Heart right ventricle (tissue), 16 donors: ENCODE data around the gene CXCL14. TPM values are rescaled to one million over a fixed set of nuclear protein-coding genes. Genes with fewer than 3 reads are reported as not detected.
A peak's percentile ranks its signal among the peaks of the same experiment; 100 is the strongest.

ENCODE experiments used
- ATAC-seq, 8 donors: fragments of 200-7000 bp; cut with Tn5 transposase; one replicate each; pipeline ENCODE4 v1.9.1; 2020; ENCODE audit warnings: mild to moderate bottlenecking in 8 of 8, moderate library complexity in 8 of 8, moderate number of reproducible peaks in 1 of 8
- DNase-seq, 2 donors: peaks; one replicate each; pipeline ENCODE4 v3.0.0-alpha.2; 2020
- H3K27ac ChIP-seq, 10 donors: fragments of 200-600 bp; sonication (generic) in 2 of 10; one replicate each; pipeline versions ENCODE4 v1.5.0 to v1.8.0; 2020 to 2022; ENCODE audit warnings: mild to moderate bottlenecking in 3 of 10
- H3K27me3 ChIP-seq, 7 donors: fragments of 200-600 bp; one replicate each; pipeline ENCODE4 v1.8.0; 2021 to 2022; ENCODE audit warnings: mild to moderate bottlenecking in 2 of 7
- H3K36me3 ChIP-seq, 9 donors: fragments of 200-600 bp; sonication (generic) in 1 of 9; one replicate each; pipeline versions ENCODE4 v1.5.0 to v1.8.0; 2020 to 2022; ENCODE audit warnings: mild to moderate bottlenecking in 2 of 9
- H3K4me1 ChIP-seq, 9 donors: fragments of 200-600 bp; sonication (generic) in 1 of 9; one replicate each; pipeline versions ENCODE4 v1.5.0 to v1.8.0; 2020 to 2022; ENCODE audit warnings: mild to moderate bottlenecking in 4 of 9
- H3K4me3 ChIP-seq, 10 donors: fragments of 200-600 bp; sonication (generic) in 2 of 10; one replicate each; pipeline versions ENCODE4 v1.5.0 to v1.8.0; 2020 to 2022; ENCODE audit warnings: mild to moderate bottlenecking in 7 of 10, moderate library complexity in 2 of 10
- H3K9me3 ChIP-seq, 11 donors: fragments of 200-600 bp in 10 of 11; sonication (generic) in 2 of 11; one replicate each; pipeline versions ENCODE4 v1.5.0 to v1.8.0; 2013 to 2022; ENCODE audit warnings: mild to moderate bottlenecking in 2 of 11, control low read depth in 1 of 11, moderate library complexity in 1 of 11
- WGBS, 2 donors: extraction: QIAGEN DNeasy Blood & Tissue Kit; methylation state at CpG; one replicate each; pipeline ENCODE4 v1.1.7; 2013; ENCODE audit warnings: inconsistent platforms in 1 of 2; 5-methylcytosine and 5-hydroxymethylcytosine counted together
- intact Hi-C, 10 donors: fragments of 100-400 bp; cut with DNase I; formaldehyde crosslinking; loops; one replicate each; pipeline versions ENCODE4 v1.11.1 to v1.14.2; 2022
- polyA plus RNA-seq, 2 donors: library from polyadenylated mRNA; stranded (reverse); fragments of 200-250 nt; gene quantifications; one replicate each; pipeline ENCODE4 v1.2.3, GENCODE V29; 2013
- total RNA-seq, 10 donors: library from RNA; stranded (reverse); fragmentation: NEBNext Ultra II Directional in 3 of 10; extraction: Animal tissue kit (Norgen Biotek cat#: 25700) in 3 of 10; gene quantifications; one replicate each; pipeline versions ENCODE4 v1.2.1 to v1.2.4, GENCODE V29; 2021 to 2023
- TF ChIP-seq, protein P1 (sequence below), 9 donors: fragments of 200-600 bp; sonication (generic) in 2 of 9; IDR thresholded peaks; one replicate each; pipeline versions ENCODE4 v1.5.0 to v1.8.0; 2021 to 2022; ENCODE audit warnings: antibody characterized with exemption in 9 of 9, mild to moderate bottlenecking in 5 of 9, moderate library complexity in 1 of 9
- donor health status: Arrhythmogenic right ventricular cardiomyopathy.
- donor health status: ischemic (EF 13 %, LVEDD 7.1; RV severe dilation, severe dysfunction).
- donor health status: healthy with polysubstance abuse.
- donor health status: DM: no; HTN: yes; CAD: no.
- donor health status: DM: no; HTN: no; CAD: no.
- donor health status: ischemic (EF 25% LVEDD 6.9; RV normal size, moderate dysfunction).
- donor health status: ischemic (EF 25% LVEDD 5.7; RV mildly dilated, moderate dysfunction).
- donor health status: healthy.
- donor health status: DM: yes; HTN: yes; CAD: no.
- donor health status: Ischemic cardiomyopathy.
- donor health status: ischemic (EF 35%, LVEDD 5.7; RV mildly dilated, moderate dysfunction).
- donor health status: nonischemic (EF 11% LVEDD 7.7; RV severe dilation, severe dysfunction).
- donor health status: DM: yes; HTN: yes; CAD: no.
- donor health status: PGD.
- donor health status: ischemic (EF 29% LVEDD 5.4; RV normal size, mild dysfunction).
- donor health status: nonischemic (EF 23%, LVEDD 6.1; RV moderate dilation, normal function).

The CXCL14 gene
- total and polyA plus RNA-seq, 12 donors = 0.28 to 2.2 (median 0.51) TPM

DNA sequence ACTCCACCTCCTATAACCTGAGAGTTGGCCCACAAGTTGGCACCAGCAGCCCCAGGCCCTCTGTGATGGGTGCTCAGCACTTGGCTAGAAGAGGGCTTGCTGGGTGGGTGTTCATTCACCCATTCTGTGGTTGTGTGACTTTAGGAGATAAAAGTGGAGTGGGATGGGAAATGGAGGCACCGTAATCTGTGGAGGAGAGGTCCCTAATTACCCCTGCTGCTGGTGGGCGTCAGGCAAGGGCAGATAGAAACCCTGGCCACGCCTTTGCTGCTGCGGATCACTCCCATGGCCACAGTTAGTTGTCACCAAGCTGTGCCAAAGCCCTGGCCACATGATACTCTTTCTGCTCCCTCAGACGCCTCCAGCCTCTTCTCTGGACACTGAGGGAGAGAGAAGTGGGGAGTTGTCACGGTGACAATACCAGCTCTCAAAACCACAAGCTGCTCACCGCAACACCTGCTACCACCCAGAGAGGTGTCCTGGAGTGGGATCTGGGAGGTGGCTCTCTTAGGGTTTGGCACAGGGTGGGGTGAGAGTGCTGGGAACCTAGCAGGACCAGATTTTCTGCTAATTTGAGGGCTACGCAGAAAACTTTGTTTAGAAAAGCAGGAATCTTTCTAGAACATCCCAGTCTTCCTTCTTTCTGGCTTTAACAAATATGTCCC is 31.1 kb downstream of the CXCL14 start:
- ATAC-seq = no peak
- peaks cover 15 to 97% (median 89%) of the 10 kb centered on the region in 7 donors for H3K27me3 ChIP-seq
- H3K27ac ChIP-seq = no peak overlapping the region
- H3K4me1 ChIP-seq = peaks cover 0 to 21% (median 17%) of the 10 kb centered on the region in 9 donors
- no peaks in the 10 kb centered on the region for H3K9me3 ChIP-seq
- H3K36me3 ChIP-seq = no peaks in the 10 kb centered on the region
- no peak overlapping the region for H3K4me3 ChIP-seq
- no peak for DNase-seq
- TF ChIP-seq, protein P1, sequence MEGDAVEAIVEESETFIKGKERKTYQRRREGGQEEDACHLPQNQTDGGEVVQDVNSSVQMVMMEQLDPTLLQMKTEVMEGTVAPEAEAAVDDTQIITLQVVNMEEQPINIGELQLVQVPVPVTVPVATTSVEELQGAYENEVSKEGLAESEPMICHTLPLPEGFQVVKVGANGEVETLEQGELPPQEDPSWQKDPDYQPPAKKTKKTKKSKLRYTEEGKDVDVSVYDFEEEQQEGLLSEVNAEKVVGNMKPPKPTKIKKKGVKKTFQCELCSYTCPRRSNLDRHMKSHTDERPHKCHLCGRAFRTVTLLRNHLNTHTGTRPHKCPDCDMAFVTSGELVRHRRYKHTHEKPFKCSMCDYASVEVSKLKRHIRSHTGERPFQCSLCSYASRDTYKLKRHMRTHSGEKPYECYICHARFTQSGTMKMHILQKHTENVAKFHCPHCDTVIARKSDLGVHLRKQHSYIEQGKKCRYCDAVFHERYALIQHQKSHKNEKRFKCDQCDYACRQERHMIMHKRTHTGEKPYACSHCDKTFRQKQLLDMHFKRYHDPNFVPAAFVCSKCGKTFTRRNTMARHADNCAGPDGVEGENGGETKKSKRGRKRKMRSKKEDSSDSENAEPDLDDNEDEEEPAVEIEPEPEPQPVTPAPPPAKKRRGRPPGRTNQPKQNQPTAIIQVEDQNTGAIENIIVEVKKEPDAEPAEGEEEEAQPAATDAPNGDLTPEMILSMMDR (IDR thresholded peaks at IDR 0.05) = no peak
- 50 to 51% methylated on average over 8 of the region's 8 CpGs for WGBS, 2 donors
- intact Hi-C loops = no loop called here

DNA sequence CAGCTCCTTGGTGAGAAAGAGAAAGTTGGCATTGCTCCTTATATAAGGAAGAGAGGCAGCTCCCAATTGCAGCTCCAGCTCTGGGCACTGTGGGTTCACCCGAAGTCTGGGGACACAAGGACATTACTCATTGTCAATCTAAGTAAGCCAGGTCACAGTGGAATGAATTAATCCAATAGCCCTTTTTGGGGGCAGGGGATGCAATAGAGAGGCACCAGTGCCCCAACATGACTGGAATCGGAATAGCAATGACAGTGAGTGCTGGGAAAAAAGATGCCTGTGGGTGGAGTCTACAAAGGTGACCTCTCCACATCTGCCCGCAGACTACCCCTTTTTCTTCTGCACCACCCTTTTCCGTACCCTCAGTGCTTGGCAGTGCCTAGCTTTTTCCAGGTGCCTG is 31.9 kb downstream of the CXCL14 start:
- TF ChIP-seq, protein P1 (IDR thresholded peaks at IDR 0.05) = no peak

DNA sequence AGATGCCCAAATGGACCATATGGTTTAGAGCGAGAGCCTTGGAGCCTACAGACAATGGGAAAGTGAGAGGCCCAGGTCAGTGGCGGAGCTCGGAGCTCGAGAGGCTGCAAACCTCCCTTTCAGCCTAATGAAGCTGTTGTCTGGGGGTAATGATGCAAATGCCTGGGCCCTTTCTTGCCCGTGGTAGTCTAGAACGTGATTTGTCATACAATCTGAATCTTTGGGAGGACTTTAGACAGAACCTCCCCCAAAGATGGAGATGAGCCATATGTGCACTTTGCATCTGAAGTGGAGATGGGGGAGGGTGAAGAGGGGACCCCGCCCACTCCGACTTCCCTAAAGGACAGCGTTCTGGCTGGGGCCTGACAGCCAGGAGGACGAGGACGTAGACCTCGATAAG is 32.7 kb downstream of the CXCL14 start:
- WGBS, 2 donors = 58% methylated on average over 12 of the region's 12 CpGs
- no peak for DNase-seq
- TF ChIP-seq, protein P1 (IDR thresholded peaks at IDR 0.05) = no peak
- ATAC-seq = no peak
- Histone ChIP-seq H3K4me1 (peaks cover 0 to 21% (median 17%) of the 10 kb centered on the region in 9 donors), H3K4me3 (no peak overlapping the region), H3K36me3 (no peaks in the 10 kb centered on the region), H3K9me3 (no peaks in the 10 kb centered on the region), H3K27me3 (peaks cover 15 to 98% (median 96%) of the 10 kb centered on the region in 7 donors), H3K27ac (no peak overlapping the region)
- intact Hi-C loops = no loop called here

More for the DNA sequence above, 31.9 kb downstream of the CXCL14 start:
- Histone ChIP-seq H3K9me3 (no peaks in the 10 kb centered on the region), H3K27ac (no peak overlapping the region), H3K36me3 (no peaks in the 10 kb centered on the region), H3K27me3 (peaks cover 15 to 97% (median 89%) of the 10 kb centered on the region in 7 donors), H3K4me1 (peaks cover 0 to 21% (median 17%) of the 10 kb centered on the region in 9 donors), H3K4me3 (no peak overlapping the region)
- WGBS, 2 donors = 49 to 51% methylated on average over 4 of the region's 4 CpGs
- no peak for ATAC-seq
- no peak for DNase-seq
- intact Hi-C loops = no loop called here

DNA sequence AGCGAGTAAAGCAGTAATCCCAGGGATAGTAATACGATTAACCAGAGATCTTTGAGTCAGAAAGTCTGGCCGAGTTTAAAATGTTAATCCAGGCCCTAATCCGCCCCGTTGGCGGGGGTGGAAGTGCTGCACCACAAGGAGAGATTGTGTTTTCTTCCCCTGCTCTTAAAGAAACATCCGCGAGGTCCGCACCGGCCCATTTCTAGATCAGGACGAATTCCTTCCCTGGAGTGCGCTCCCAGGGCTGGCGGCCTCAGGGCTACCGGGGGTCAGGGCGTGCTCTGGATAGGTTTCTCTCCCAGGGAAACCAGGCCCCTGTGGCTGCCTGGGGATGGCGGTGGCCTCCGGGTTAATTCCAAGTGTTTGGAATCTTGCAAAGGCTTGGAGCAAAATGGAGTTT is 33.7 kb downstream of the CXCL14 start:
- peaks cover 15 to 99% (median 98%) of the 10 kb centered on the region in 7 donors for H3K27me3 ChIP-seq

More for the DNA sequence above, 33.7 kb downstream of the CXCL14 start:
- WGBS, 2 donors = 39 to 53% methylated on average over 17 of the region's 17 CpGs
- Histone ChIP-seq H3K27ac (no peak overlapping the region), H3K4me3 (peak overlapping the region in 3 of 10 donors; percentile 53 to 65 (median 61)), H3K9me3 (no peaks in the 10 kb centered on the region), H3K36me3 (no peaks in the 10 kb centered on the region), H3K4me1 (peaks cover 0 to 21% (median 17%) of the 10 kb centered on the region in 9 donors)
- intact Hi-C loops = no loop called here
- ATAC-seq (no peak), DNase-seq (no peak)
- TF ChIP-seq, protein P1 (IDR thresholded peaks at IDR 0.05) = no peak
